HG03565 (cell line): Measurements from ENCODE around the gene PDCD1.

Experiments used
- ATAC-seq: cut with Tn5 transposase; IDR thresholded peaks from one replicate; pipeline ENCODE4 v1.9.1; 2021; ENCODE audit warnings: mild to moderate bottlenecking, moderate library complexity; ENCODE audit not compliant: unreplicated experiment

PDCD1 gene

GRCh38 chr2:241865957-241866789 is 7.5 kb upstream of the PDCD1 start:
- ATAC-seq = no peak

GRCh38 chr2:241865416-241865956 is 6.8 kb upstream of the PDCD1 start:
- no peak for ATAC-seq

DNA sequence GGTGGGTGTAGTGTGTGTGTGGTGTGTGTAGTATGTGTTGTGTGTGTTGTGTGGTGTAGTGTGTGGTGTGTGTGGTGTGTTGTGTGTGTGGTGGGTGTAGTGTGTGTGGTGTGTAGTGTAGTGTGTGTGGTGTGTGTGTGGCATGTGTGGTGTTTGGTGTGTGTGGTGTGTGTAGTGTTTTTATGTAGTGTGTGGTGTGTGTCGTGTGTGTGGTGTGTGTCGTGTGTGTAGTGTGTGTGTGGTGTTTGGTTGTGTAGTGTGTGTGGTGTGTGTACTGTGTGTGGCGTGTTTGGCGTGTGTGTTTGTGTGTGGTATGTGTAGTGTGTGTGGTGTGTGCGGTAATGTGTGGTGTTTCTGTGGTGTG is 6.1 kb upstream of the PDCD1 start:
- no peak for ATAC-seq

DNA sequence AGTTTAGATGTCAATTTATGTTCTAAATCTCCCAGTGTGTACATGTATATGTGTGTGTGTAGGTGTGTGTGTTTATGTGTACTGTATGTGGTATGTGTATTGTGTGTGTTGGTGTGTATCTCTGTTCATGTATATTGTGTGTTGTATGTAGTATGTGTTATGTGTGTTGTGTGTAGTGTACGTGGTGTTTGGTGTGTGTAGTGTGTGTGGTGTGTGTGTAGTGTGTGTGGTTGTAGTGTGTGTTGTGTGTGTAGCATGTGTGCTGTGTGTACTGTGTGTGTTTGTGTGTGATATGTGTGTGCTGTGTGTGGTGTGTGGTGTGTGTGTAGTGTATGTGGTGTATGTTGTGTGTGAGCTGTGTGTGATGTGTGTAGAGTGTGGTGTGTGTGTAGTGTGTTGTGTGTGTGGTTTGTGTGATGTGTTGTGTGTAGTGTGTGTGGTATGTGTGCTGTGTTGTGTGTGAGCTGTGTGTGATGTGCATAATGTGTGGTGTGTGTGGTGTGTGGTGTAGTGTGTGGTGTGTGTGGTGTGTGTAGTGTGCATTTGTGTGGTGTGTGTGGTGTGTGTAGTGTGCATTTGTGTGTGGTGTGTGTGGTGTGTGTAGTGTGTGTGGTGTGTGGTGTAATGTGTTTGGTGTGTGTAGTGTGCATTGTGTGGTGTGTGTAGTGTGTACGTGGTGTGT is 5.6 kb upstream of the PDCD1 start:
- no peak for ATAC-seq

DNA sequence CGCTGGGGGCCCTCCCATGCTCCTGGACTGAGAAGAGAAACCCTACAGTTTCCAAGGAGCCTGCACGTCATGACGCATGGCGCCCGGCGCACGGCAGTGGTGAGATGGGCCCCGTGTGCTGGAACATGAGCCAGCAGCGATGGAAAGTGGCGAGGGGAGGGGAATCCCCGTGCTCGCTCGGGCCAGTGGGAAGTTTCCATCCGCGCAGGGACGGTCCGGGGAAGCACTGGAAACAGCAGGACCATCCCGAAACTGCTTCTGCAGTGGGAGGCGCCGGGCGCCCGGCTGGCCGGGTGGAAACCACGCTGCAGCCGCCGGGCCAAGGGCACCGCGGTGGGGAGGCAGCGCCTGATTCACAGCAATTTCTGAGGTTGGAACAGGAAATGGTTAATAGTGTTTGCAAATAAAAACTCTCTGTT is 4.9 kb upstream of the PDCD1 start:
- no peak for ATAC-seq

DNA sequence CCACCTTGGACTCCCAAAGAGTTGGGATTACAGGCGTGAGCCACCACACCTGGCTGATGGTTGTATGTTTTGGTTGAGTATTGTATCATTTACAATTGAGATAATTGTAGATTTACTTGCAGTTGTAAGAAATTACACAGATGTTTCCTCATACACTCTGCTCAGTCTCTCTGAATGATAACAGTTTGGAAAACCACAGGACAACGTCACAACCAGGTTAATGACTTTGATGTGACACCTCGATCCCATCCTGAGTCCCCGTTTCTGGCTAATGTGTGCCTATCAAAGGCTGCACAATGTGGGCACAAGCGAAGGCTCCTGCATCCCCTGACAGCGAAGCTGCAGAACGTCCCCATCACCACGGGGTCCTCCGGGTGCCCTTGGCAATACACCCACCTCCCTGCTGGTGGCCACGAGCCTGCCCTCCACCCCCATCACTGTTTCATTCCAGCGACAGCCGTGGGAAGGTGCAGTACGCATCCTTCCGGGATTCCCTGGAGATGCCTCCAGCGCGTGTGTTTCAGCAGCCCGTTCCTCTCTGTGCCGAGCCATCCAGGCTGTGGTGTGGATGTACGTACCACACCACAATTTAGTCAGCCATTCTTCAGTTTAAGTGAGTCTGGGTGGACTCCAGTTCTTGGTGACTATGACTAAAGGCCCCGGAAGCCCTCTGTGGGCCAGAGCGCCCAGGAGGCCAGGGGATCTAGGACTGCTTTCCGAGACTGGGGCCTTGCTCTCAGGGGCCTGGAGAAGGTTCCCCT is 4.3 kb upstream of the PDCD1 start:
- no peak for ATAC-seq

DNA sequence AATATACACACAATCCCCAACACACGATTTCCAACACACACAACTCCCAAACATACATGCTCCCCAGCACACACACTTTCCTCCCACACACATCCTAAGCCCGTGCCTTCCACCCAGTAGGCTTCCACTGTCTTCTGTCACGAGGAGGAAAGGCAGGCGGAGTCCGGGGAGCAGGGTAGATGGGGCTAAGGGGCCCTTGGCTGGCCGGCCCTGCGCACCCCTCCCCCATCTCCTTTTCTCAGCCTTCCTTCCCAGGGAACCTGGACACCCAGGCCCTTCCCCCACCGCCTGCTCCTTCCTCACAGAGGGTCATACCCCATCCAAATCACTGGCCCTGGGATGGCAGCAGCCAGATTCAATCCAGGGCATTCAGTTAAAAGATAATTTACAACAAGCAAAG is 3.4 kb upstream of the PDCD1 start:
- ATAC-seq = no peak

DNA sequence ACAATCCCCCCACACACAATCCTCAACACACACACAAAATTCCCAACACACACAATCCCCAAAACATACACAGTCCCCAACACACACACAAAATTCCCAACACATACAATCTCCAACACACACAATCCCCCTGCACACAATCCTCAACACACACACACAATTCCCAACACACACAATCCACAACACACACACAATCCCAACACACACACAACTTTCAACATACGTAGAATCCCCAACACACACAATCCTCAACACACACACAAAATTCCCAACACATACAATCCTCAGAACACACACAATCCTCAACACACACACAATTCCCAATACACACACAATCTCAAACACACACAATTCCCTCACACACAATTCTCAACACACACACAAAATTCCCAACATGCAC is 2.6 kb upstream of the PDCD1 start:
- no peak for ATAC-seq

DNA sequence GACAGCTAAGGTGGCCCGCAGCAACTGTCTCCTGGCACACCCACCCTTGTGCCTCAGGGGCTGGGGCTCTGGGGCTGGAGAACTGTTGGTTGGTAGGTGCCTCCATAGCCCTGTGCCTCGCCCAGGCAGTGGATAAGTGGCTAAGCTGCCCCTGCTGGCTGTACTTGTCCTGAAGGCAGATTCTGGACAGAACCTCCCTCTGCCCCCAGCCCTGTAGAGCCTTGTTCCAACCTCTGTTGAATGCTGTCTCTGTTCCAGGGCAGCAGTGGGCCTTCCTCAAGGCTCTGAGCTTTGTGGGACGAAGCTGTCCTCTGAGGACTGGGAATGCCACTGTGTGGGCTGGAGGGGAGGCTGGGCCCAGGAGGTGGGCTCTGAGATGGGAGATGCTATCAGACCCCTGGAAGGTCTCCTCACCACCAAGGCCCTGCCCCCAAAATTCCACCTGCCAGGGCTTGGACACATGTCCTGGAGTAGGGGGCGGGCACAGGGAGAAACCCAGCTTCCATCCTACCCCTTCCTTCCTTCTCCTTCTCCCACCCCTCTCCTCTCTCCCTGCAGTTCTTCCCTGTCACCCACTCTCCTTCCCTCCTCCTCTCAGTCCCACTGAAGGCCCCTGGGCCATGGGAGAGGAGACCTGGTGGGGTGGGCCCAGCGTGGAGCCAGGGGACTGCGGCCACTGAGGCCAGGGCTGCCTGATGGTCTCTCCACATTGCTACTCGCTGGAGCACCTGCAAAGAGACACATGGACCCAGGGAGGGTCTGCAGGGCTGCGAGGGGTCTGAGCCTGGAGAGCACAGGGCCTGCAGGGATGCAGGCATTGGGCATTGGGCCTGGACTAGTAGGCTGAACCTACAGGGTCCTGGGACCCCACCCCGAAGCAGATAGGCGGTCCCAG is 1.7 kb upstream of the PDCD1 start:
- ATAC-seq = no peak

DNA sequence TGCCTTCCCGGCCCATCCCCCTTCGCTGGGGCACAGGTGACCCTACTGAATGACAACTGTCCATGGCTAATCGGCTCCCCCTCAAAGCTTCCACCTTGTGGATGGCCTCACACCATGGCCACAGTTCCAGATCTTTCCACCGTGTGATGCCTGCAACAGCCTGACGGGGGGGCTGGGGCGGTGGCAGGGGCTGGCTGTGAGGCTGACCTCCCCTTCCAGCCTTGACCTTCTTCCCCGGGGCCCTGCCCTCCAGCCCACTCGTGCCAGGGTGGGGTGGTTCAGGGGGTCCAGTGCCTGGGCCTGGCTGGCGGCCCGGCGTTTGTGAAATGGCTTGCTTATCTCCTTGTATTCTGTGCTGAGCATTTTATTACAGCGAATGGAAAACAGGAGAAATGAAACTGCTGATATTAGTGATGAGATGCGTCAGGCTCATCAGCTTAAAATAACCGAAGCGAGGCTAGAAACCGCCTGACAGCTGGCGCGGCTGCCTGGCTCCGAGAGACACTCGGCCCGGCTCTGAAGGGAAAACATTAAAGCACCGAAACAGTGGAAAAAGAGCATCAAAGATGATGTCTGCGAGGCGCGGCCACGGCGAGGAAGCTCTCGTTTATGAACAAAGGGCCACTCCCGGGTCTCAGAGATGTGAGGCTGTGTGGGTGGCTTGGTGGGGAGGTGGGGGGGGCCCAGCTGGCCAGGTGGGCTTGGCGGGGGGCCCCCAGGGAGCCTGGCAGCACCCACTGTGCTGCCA is 916 bp upstream of the PDCD1 start:
- no peak for ATAC-seq

DNA sequence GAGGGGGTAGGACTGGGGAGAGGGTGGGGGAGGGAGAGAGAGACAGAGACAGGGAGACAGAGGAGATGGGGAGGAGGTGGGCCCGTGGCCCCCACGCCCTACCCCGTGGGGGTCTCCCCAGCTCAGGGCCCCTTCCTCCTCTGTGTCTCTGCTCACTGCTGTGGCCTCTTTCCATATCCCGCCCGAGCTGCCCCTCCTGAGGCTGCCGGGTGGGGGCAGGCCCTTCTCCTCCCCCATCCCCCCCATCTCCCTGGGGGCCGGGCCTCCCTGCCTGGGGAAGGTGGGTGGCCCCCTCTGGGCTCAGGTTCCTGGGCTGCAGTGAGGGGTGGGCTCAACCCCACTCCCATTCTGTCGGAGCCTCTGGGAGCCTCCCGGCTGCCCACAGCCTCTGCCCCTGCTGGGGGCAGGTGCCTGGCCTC is 332 bp upstream of the PDCD1 start:
- ATAC-seq = no peak

DNA sequence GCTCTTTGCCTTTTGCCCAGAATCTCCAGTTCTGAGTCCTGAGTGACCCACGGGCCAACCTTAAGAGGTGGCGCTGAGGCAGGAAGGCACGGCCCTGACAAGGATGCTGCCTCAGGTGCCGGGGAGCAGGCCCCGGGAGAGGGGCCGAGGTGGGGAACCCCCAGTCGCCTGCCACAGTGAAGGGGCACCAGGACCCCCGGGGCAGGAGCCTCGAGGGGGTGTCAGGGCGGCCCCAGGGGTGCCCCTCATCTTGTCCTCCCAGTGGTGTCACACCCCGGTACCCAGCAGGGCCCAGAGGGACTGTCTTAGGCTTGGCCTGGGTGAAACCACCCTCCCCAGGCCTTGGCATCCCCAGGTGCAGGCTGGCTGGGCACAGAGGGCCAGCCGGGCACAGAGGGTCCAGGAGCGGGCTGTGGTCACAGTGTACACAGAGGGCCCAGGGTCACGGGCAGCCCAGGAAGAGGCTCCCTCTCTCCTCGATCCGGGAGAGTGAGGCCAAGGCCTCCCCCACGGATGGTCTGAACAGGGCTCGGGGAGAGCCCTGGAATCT is 1.0 kb downstream of the PDCD1 start:
- no peak for ATAC-seq

- no peak for ATAC-seq
Measured at GRCh38 chr2:241857041-241857541, 1.6 kb downstream of the PDCD1 start.

GRCh38 chr2:241855888-241856422 is 2.7 kb downstream of the PDCD1 start:
- no peak for ATAC-seq

- no peak for ATAC-seq
Measured at GRCh38 chr2:241855245-241855887, 3.3 kb downstream of the PDCD1 start.

DNA sequence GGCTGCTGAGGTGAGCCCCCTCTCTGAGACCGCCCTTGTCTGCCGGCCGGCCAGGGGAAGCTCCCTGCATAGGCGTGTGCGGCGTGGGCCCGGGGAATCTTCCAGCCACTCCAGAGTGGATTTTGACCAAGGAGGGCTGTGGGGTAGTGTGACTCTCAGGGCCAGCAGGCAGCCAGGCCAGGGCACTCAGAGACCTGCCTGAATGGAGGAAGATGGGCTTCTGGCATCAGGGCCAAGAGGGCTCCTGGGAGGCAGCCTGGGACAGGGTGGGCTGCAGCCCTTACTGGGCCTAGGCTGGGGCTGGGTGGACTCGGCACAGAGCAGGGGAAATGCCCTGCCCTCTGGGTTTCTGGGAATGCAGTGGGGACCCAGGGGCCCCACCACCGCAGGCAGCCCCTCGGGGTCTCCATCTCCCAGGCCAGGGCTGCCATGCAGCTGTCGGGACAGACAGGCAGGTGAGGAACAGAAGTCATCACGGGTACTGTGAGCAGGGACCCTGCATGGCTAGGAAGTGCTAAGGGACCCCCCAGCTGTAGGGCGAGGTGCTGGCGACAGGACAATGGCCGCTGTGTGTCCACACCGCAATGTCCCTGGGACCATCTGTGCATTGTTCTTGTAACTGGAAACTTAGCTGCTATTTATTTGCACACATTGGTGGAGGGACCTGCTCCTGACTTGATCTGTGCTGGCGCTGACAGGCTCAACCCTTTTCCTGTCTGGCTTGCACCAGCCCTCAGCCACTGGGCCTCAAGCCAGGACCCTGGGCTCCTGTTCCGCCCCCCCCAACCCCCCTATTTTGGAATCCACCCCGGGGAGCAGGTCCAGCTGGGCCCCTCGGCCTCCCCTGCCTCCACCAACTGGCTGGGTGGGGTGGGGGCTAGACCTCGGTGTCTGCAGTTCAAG is 4.1 kb downstream of the PDCD1 start:
- ATAC-seq = no peak

- ATAC-seq = no peak
Measured at GRCh38 chr2:241853651-241854341, 4.9 kb downstream of the PDCD1 start.
